HepG2 (cell line): Measurements from ENCODE around the gene GGTA1. TPM values are rescaled to one million over a fixed set of nuclear protein-coding genes. Genes with fewer than 3 reads are reported as not detected.

Source experiments
- CBX1 ChIP-seq: IDR thresholded peaks from one replicate; pipeline ENCODE4 v1.6.1; 2016; ENCODE audit warnings: antibody characterized with exemption, low read depth
- CC2D1A ChIP-seq: sonication (generic); formaldehyde crosslinking; IDR thresholded peaks from 2 replicates; pipeline ENCODE4 v1.8.1; 2023; ENCODE audit warnings: mild to moderate bottlenecking, missing genetic modification reagents
- DZIP1 ChIP-seq: sonication (generic); formaldehyde crosslinking; IDR thresholded peaks from 2 replicates; pipeline ENCODE4 v1.5.0; 2020; ENCODE audit warnings: mild to moderate bottlenecking, missing genetic modification reagents
- E2F2 ChIP-seq: sonication (generic); formaldehyde crosslinking; IDR thresholded peaks from 2 replicates; pipeline ENCODE4 v1.4.0; 2020; ENCODE audit warnings: missing genetic modification reagents, borderline replicate concordance
- GZF1 ChIP-seq: sonication (generic); formaldehyde crosslinking; IDR thresholded peaks from 2 replicates; pipeline ENCODE4 v1.5.1; 2020; ENCODE audit warnings: mild to moderate bottlenecking, missing genetic modification reagents
- HCFC1 ChIP-seq: fragments of 150-350 bp; IDR thresholded peaks from 2 replicates; pipeline ENCODE4 v1.6.1; 2014; ENCODE audit warnings: low read depth, low read length
- MIER3 ChIP-seq: IDR thresholded peaks from 2 replicates; pipeline ENCODE4 v1.6.1; 2016; ENCODE audit warnings: missing compliant biosample characterization, borderline replicate concordance
- MNT ChIP-seq: fragments of 450-650 bp; IDR thresholded peaks from 2 replicates; pipeline ENCODE4 v1.6.1; 2016
- MTF2 ChIP-seq: sonication (generic); formaldehyde crosslinking; IDR thresholded peaks from 2 replicates; pipeline ENCODE4 v1.5.0; 2020; ENCODE audit warnings: missing genetic modification reagents, borderline replicate concordance
- NBN ChIP-seq: fragments of 450-650 bp; conservative IDR thresholded peaks from 2 replicates; pipeline ENCODE4 v1.6.1; 2017
- RARA ChIP-seq: IDR thresholded peaks from 2 replicates; pipeline ENCODE4 v1.6.1; 2016; ENCODE audit warnings: missing genetic modification reagents, missing compliant biosample characterization
- RCOR2 ChIP-seq: IDR thresholded peaks from 2 replicates; pipeline ENCODE4 v1.6.1; 2016; ENCODE audit warnings: missing biosample characterization, missing genetic modification reagents
- RFXANK ChIP-seq: IDR thresholded peaks from 2 replicates; pipeline ENCODE4 v1.6.1; 2016
- SALL1 ChIP-seq: sonication (generic); formaldehyde crosslinking; IDR thresholded peaks from 2 replicates; pipeline ENCODE4 v1.8.0; 2022; ENCODE audit warnings: mild to moderate bottlenecking, missing genetic modification reagents
- SMAD9 ChIP-seq: sonication (generic); formaldehyde crosslinking; IDR thresholded peaks from 2 replicates; pipeline ENCODE4 v1.5.1; 2020; ENCODE audit warnings: mild to moderate bottlenecking, missing genetic modification reagents
- SOX6 ChIP-seq, 2 experiments: fragments of 450-650 bp in 1 of 2; sonication (generic) in 1 of 2; formaldehyde crosslinking in 1 of 2; IDR thresholded peaks; 2 replicates each; pipeline versions ENCODE4 v1.4.0 to v1.6.1; 2017 to 2020; ENCODE audit warnings: antibody characterized with exemption in 1 of 2, mild to moderate bottlenecking in 1 of 2, missing genetic modification reagents in 1 of 2
- TGIF2 ChIP-seq: IDR thresholded peaks from 2 replicates; pipeline ENCODE4 v1.6.1; 2016; ENCODE audit warnings: control low read depth, missing compliant biosample characterization
- ZBED4 ChIP-seq: sonication (generic); formaldehyde crosslinking; IDR thresholded peaks from 2 replicates; pipeline ENCODE4 v1.4.0; 2020; ENCODE audit warnings: missing genetic modification reagents, borderline replicate concordance
- ZFP37 ChIP-seq: sonication (generic); formaldehyde crosslinking; IDR thresholded peaks from 2 replicates; pipeline ENCODE4 v1.4.0; 2020; ENCODE audit warnings: missing genetic modification reagents, borderline replicate concordance
- ZNF124 ChIP-seq: sonication (generic); formaldehyde crosslinking; IDR thresholded peaks from 2 replicates; pipeline ENCODE4 v1.4.0; 2020; ENCODE audit warnings: missing genetic modification reagents
- ZNF24 ChIP-seq: fragments of 450-650 bp; IDR thresholded peaks from 2 replicates; pipeline ENCODE4 v1.6.1; 2017; ENCODE audit warnings: antibody characterized with exemption, mild to moderate bottlenecking
- ZNF446 ChIP-seq: sonication (generic); formaldehyde crosslinking; IDR thresholded peaks from 2 replicates; pipeline ENCODE4 v1.5.0; 2020; ENCODE audit warnings: mild to moderate bottlenecking, missing genetic modification reagents
- ZNF564 ChIP-seq: sonication (generic); formaldehyde crosslinking; IDR thresholded peaks from 2 replicates; pipeline ENCODE4 v1.8.1; 2023; ENCODE audit warnings: mild to moderate bottlenecking, missing genetic modification reagents
- polyA plus RNA-seq, 8 experiments: library from polyadenylated mRNA; depleted of rRNA in 3 of 8; stranded (reverse) in 7 of 8; unstranded in 1 of 8; fragments of >200 nt; fragmentation: Illumina TruSeq in 4 of 8; extraction: Trizol in 4 of 8; gene quantifications; 2 replicates each; pipeline versions ENCODE4 v1.2.1 to v1.2.3, GENCODE V29; 2011 to 2016; ENCODE audit warnings: low read depth in 4 of 8, missing spikeins in 1 of 8, mixed read lengths in 1 of 8; ENCODE audit not compliant: insufficient read depth in 1 of 8
- total RNA-seq, 5 experiments: library from RNA; depleted of rRNA; stranded (reverse); fragments of >200 nt; fragmentation: Illumina TruSeq; extraction: Trizol; gene quantifications; 2 replicates each; pipeline ENCODE4 v1.2.3, GENCODE V29; 2016; ENCODE audit warnings: low read depth in 1 of 5

Gene GGTA1
- total and polyA plus RNA-seq, 2 of the 13 experiments (the other 11 are each of a cell fraction or from before 2014, with no cell fraction given), result not detected

GRCh38 chr9:121424024-121424432 lies 75.6 kb downstream of the GGTA1 start (continued):
- TF ChIP-seq SALL1 (CRISPR knock-in tag) (peak; percentile 74; the same call in 1 of the 2 replicates), ZNF24 (no peak), MIER3 (CRISPR knock-in tag) (0 out of 2 replicates have a peak, but pooled peaks have one; percentile 85), ZNF564 (no peak), HCFC1 (no peak), SMAD9 (CRISPR knock-in tag) (no peak), GZF1 (CRISPR knock-in tag) (no peak), DZIP1 (CRISPR knock-in tag) (no peak), TGIF2 (no peak), SOX6 (IDR thresholded peaks at IDR 0.05) (no peak), SOX6 (CRISPR knock-in tag; IDR thresholded peaks at IDR 0.05) (peak; percentile 89), MTF2 (CRISPR knock-in tag) (no peak), NBN (no peak), ZNF124 (CRISPR knock-in tag) (peak; percentile 28; the same call in 1 of the 2 replicates), RCOR2 (peak; percentile 79), CC2D1A (CRISPR knock-in tag) (no peak), CBX1 (no peak), ZBED4 (CRISPR knock-in tag) (no peak), RFXANK (CRISPR knock-in tag) (no peak), E2F2 (CRISPR knock-in tag) (no peak), RARA (peak; percentile 100), ZFP37 (CRISPR knock-in tag) (no peak), ZNF446 (CRISPR knock-in tag) (no peak), MNT (no peak)
